ENCODE data around the gene GBX2. TPM values are rescaled to one million over a fixed set of nuclear protein-coding genes. Genes with fewer than 3 reads are reported as not detected.

Gene GBX2
- total RNA-seq, 1 experiment from 2014 or later, result 5.9 TPM

DNA sequence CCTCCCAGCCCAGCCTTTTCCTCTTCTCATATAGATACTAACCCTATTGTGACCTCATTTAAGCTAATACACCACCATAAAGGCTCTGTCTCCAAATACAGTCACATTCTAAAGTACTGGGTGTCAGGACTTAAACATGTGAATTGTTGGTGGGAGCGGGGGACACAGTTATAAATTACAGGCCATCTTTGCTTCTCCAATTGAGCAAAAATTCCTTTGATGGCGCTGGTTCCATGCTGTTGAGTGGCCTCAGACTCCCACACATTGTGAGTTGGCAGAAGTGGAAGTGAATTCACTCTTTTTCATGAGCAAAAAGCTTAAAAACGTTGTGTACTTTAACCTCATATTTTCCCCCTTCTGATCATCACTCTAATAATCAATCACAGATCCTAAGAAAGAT is 46.0 kb downstream of the GBX2 start:
- H3K4me3 ChIP-seq (replicated peaks in 1 of 2; ENCODE audit: low read depth in 1 of 2, low read length in 2 of 2), result no peak overlapping the region
- CTCF ChIA-PET, result no interaction called here
- H3K4me1 ChIP-seq (ENCODE audit: control insufficient read depth in 1 of 2, insufficient read depth in 2 of 2, low read length in 2 of 2), result no peaks in the 10 kb centered on the region
- POLR2A ChIA-PET, result no interaction called here
- 0 out of 4 replicates have a peak, but pooled peaks cover 0 to 4% of the 10 kb centered on the region in 2 experiments for H3K36me3 ChIP-seq (ENCODE audit: control insufficient read depth in 1 of 2, insufficient read depth in 2 of 2, low read length in 2 of 2)
- DNase-seq (ENCODE audit: low read depth, low spot score) (no peak), ATAC-seq (no peak)
- no TSS peak for BruUV-seq (replicated peaks)
- H2AFZ ChIP-seq (ENCODE audit: low read depth, low read length, poor library complexity, severe bottlenecking), result no peak overlapping the region
- H3K9me3 ChIP-seq (ENCODE audit: control insufficient read depth in 1 of 2, insufficient read depth in 1 of 2, low read depth in 1 of 2, low read length in 2 of 2), result no peaks in the 10 kb centered on the region
- H3K9me2 ChIP-seq (ENCODE audit: insufficient read depth), result no peaks in the 10 kb centered on the region
- H3K79me2 ChIP-seq (ENCODE audit: insufficient read depth, low read length), result no peaks in the 10 kb centered on the region
- TF ChIP-seq CEBPB (IDR thresholded peaks at IDR 0.05; ENCODE audit: low read depth), result no peak
- TF ChIP-seq POLR2A (IDR thresholded peaks at IDR 0.05; ENCODE audit: borderline replicate concordance, extremely low read depth, insufficient read depth, insufficient read length), result no peak
- TF ChIP-seq TCF7L2 (IDR thresholded peaks at IDR 0.05; ENCODE audit: borderline replicate concordance, extremely low read depth, insufficient read depth, insufficient read length), result no peak
- TF ChIP-seq SIN3A (IDR thresholded peaks at IDR 0.05; ENCODE audit: low read depth), result no peak
- TF ChIP-seq, protein P1, sequence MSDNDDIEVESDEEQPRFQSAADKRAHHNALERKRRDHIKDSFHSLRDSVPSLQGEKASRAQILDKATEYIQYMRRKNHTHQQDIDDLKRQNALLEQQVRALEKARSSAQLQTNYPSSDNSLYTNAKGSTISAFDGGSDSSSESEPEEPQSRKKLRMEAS (IDR thresholded peaks at IDR 0.05), result no peak
- no peak for TF ChIP-seq ZFX (IDR thresholded peaks at IDR 0.05)
- no peak for TF ChIP-seq ZNF274 (IDR thresholded peaks at IDR 0.05; ENCODE audit: low read depth, low read length)
- TF ChIP-seq EGR1 (IDR thresholded peaks at IDR 0.05; ENCODE audit: low read depth), result no peak
- TF ChIP-seq, protein P2, sequence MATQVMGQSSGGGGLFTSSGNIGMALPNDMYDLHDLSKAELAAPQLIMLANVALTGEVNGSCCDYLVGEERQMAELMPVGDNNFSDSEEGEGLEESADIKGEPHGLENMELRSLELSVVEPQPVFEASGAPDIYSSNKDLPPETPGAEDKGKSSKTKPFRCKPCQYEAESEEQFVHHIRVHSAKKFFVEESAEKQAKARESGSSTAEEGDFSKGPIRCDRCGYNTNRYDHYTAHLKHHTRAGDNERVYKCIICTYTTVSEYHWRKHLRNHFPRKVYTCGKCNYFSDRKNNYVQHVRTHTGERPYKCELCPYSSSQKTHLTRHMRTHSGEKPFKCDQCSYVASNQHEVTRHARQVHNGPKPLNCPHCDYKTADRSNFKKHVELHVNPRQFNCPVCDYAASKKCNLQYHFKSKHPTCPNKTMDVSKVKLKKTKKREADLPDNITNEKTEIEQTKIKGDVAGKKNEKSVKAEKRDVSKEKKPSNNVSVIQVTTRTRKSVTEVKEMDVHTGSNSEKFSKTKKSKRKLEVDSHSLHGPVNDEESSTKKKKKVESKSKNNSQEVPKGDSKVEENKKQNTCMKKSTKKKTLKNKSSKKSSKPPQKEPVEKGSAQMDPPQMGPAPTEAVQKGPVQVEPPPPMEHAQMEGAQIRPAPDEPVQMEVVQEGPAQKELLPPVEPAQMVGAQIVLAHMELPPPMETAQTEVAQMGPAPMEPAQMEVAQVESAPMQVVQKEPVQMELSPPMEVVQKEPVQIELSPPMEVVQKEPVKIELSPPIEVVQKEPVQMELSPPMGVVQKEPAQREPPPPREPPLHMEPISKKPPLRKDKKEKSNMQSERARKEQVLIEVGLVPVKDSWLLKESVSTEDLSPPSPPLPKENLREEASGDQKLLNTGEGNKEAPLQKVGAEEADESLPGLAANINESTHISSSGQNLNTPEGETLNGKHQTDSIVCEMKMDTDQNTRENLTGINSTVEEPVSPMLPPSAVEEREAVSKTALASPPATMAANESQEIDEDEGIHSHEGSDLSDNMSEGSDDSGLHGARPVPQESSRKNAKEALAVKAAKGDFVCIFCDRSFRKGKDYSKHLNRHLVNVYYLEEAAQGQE (IDR thresholded peaks at IDR 0.05; ENCODE audit: low read depth), result no peak
- TF ChIP-seq SRF (IDR thresholded peaks at IDR 0.05; ENCODE audit: low read depth), result no peak
- TF ChIP-seq EZH2 (IDR thresholded peaks at IDR 0.05), result no peak
- TF ChIP-seq JUND (IDR thresholded peaks at IDR 0.05), result no peak
- TF ChIP-seq YY1 (IDR thresholded peaks at IDR 0.05; ENCODE audit: extremely low read depth, insufficient replicate concordance, low read depth, low read length), result no peak
- no peak for TF ChIP-seq FOSL1 (IDR thresholded peaks at IDR 0.05; ENCODE audit: low read depth)
- TF ChIP-seq ELF1 (IDR thresholded peaks at IDR 0.05; ENCODE audit: borderline replicate concordance, low read depth), result no peak
- no peak overlapping the region for H3K4me2 ChIP-seq (ENCODE audit: low read length)
- RAD21 ChIA-PET (ENCODE audit: low non-redundant PET in 1 of 2, low total read pairs in 2 of 2, uncharacterized antibody in 2 of 2, unreplicated experiment in 2 of 2), result no interaction called here
- intact Hi-C loops (cut with micrococcal nuclease), result no loop called here
- H3K27me3 ChIP-seq (ENCODE audit: insufficient read depth, low read length), result no peaks in the 10 kb centered on the region
- no peaks in the 10 kb centered on the region for H4K20me1 ChIP-seq (ENCODE audit: insufficient read depth)
- H3K9ac ChIP-seq (ENCODE audit: low read length), result no peak overlapping the region
- no peak overlapping the region for H3K27ac ChIP-seq (ENCODE audit: low read depth, low read length)
